Measurements from ENCODE around the gene DIAPH1.

GRCh38 chr5:141638771-141639170, 20.0 kb upstream of the DIAPH1 start:
- no peak for TF ChIP-seq CTCF (conservative IDR thresholded peaks at IDR 0.05)
- TF ChIP-seq EZH2 (IDR thresholded peaks at IDR 0.05; ENCODE audit: low read depth): no peak

Measured in PC-9 (cell line).